ENCODE measurements around the gene TTC33.
"Not testable (repeated sequence)": the region's sequence is repeated elsewhere in the genome, so short reads cannot be mapped to it uniquely, and the experiment has no call there.

The TTC33 gene

GRCh38 chr5:40779561-40779960 is 23.8 kb upstream of the TTC33 start:
- DNase-seq (ENCODE audit: low read depth), result no peak

- DNase-seq (ENCODE audit: low read depth), result no peak
These were observed 22.4 kb upstream of the TTC33 start for GRCh38 chr5:40778133-40778532.

- DNase-seq (ENCODE audit: low read depth), result no peak
These were observed 20.9 kb upstream of the TTC33 start for GRCh38 chr5:40776658-40776977.

GRCh38 chr5:40775846-40776657 is 20.3 kb upstream of the TTC33 start:
- no peak for DNase-seq (ENCODE audit: low read depth)

- DNase-seq (ENCODE audit: low read depth), result no peak
These were observed 19.5 kb upstream of the TTC33 start for GRCh38 chr5:40775085-40775845.

- no peak for DNase-seq (ENCODE audit: low read depth)
These were observed 18.9 kb upstream of the TTC33 start for GRCh38 chr5:40774623-40775022.

- no peak for DNase-seq (ENCODE audit: low read depth)
These were observed 15.0 kb upstream of the TTC33 start for GRCh38 chr5:40770764-40771163.

- DNase-seq (ENCODE audit: low read depth), result no peak
These were observed 6.9 kb upstream of the TTC33 start for GRCh38 chr5:40762705-40763104.

GRCh38 chr5:40757400-40757799 is 1.6 kb upstream of the TTC33 start:
- DNase-seq (ENCODE audit: low read depth), result no peak

GRCh38 chr5:40755093-40755406 is 711 bp downstream of the TTC33 start:
- DNase-seq (ENCODE audit: low read depth), result peak; percentile 51

GRCh38 chr5:40754381-40755092 is 1.2 kb downstream of the TTC33 start:
- DNase-seq (ENCODE audit: low read depth), result no peak

- no peak for DNase-seq (ENCODE audit: low read depth)
These were observed 9.1 kb downstream of the TTC33 start for GRCh38 chr5:40746703-40747102.

- no peak for DNase-seq (ENCODE audit: low read depth)
These were observed 12.0 kb downstream of the TTC33 start for GRCh38 chr5:40743771-40744170.

- no peak for DNase-seq (ENCODE audit: low read depth)
These were observed 17.3 kb downstream of the TTC33 start for GRCh38 chr5:40738502-40738901.

GRCh38 chr5:40736103-40736875 is 19.5 kb downstream of the TTC33 start:
- DNase-seq (ENCODE audit: low read depth), result no peak

GRCh38 chr5:40735609-40736008 is 20.2 kb downstream of the TTC33 start:
- no peak for DNase-seq (ENCODE audit: low read depth)

- DNase-seq (ENCODE audit: low read depth), result no peak
These were observed 20.8 kb downstream of the TTC33 start for GRCh38 chr5:40734986-40735385.

- DNase-seq (ENCODE audit: low read depth), result no peak
These were observed 21.7 kb downstream of the TTC33 start for GRCh38 chr5:40733879-40734563.

GRCh38 chr5:40733434-40733833 is 22.3 kb downstream of the TTC33 start:
- DNase-seq (ENCODE audit: low read depth), result no peak

GRCh38 chr5:40722497-40722911 is 33.3 kb downstream of the TTC33 start:
- DNase-seq (ENCODE audit: low read depth), result not testable (repeated sequence)

GRCh38 chr5:40720069-40720468 is 35.7 kb downstream of the TTC33 start:
- no peak for DNase-seq (ENCODE audit: low read depth)

- no peak for DNase-seq (ENCODE audit: low read depth)
These were observed 38.5 kb downstream of the TTC33 start for GRCh38 chr5:40717281-40717680.

Measured in T follicular helper cell (primary cell).